GM12892 (cell line): ENCODE data around the gene TBC1D22A.

Source experiments
- POLR2A ChIP-seq: IDR thresholded peaks from 2 replicates; pipeline ENCODE4 v1.6.1; 2011; ENCODE audit warnings: low read depth, low read length, control low read depth
- POLR2AphosphoS5 ChIP-seq: IDR thresholded peaks from 2 replicates; pipeline ENCODE4 v1.6.1; 2011; ENCODE audit warnings: low read depth, low read length, control low read depth
- TAF1 ChIP-seq: IDR thresholded peaks from 2 replicates; pipeline ENCODE4 v1.6.1; 2011; ENCODE audit warnings: low read depth, mild to moderate bottlenecking, control low read depth, low read length, borderline replicate concordance

DNA sequence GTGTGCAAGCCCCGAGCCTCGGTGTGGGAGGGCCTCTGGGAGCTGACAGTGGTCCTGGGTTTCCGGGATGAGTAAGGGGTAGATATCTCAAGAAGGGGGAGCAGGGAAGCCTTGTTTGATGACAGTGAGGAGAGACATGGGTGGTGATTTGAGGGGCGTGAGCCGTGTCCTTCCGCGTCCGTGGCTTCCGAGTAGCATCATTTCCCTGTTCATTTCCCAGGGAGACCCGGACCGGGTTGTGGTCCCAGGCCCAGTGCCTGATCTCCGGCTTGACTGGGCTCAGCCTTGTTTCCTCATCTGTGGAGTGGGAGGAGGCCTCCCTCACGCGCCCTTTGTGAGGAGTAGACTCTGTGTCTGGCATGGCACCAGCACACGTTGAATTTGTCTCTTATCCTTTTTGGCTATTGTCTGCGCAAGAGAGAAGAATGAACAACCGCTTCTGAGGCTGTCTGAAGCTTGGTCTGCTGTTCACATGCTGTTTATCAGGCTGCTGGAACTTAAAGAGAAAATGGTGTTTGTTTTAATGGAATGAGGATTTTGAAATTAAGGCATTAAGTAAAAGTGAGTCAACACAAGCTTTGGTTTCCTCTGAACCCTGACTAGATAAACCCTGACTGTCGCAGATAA lies 348.5 kb downstream of the TBC1D22A start:
- TF ChIP-seq POLR2AphosphoS5 (no peak), POLR2A (no peak), TAF1 (no peak)
